Measurements from ENCODE around the gene PEX11A. TPM values are rescaled to one million over a fixed set of nuclear protein-coding genes. Genes with fewer than 3 reads are reported as not detected.

Gene PEX11A
- total RNA-seq, 1 donor from 2014 or later: 6.2 TPM

- intact Hi-C loops (cut with DNase I): no loop called here
- no peak for DNase-seq (ENCODE audit: low spot score)
- ATAC-seq: peak; percentile 88
Measured at GRCh38 chr15:89662893-89663626, 27.5 kb downstream of the PEX11A start.

GRCh38 chr15:89660556-89660955 lies 30.0 kb downstream of the PEX11A start:
- DNase-seq (ENCODE audit: low spot score): peak; percentile 13
- intact Hi-C loops (cut with DNase I): no loop called here
- no peak for ATAC-seq

- DNase-seq (ENCODE audit: low spot score) (no peak), ATAC-seq (no peak)
- intact Hi-C loops (cut with DNase I): no loop called here
Measured at GRCh38 chr15:89659295-89659694, 31.3 kb downstream of the PEX11A start.

GRCh38 chr15:89657686-89658200 lies 32.8 kb downstream of the PEX11A start:
- intact Hi-C loops (cut with DNase I): no loop called here
- ATAC-seq (no peak), DNase-seq (ENCODE audit: low spot score) (no peak)

GRCh38 chr15:89656116-89656815 lies 34.3 kb downstream of the PEX11A start:
- DNase-seq (ENCODE audit: low spot score): peak; percentile 0
- intact Hi-C loops (cut with DNase I): no loop called here
- ATAC-seq: no peak

GRCh38 chr15:89654847-89655805 lies 35.4 kb downstream of the PEX11A start, which contains the start of gene KIF7:
Gene KIF7, minus strand, starts transcription at chr15:89655467. Its CDS starts 2,537 bp downstream, at chr15:89652930.
- DNase-seq (ENCODE audit: low spot score): peak; percentile 63
- peak; percentile 80 for ATAC-seq
- intact Hi-C loops (cut with DNase I): no loop called here

GRCh38 chr15:89654301-89654761 lies 36.2 kb downstream of the PEX11A start:
- peak; percentile 47 for DNase-seq (ENCODE audit: low spot score)
- ATAC-seq: peak; percentile 35
- intact Hi-C loops (cut with DNase I): no loop called here

- DNase-seq (ENCODE audit: low spot score) (no peak), ATAC-seq (no peak)
- intact Hi-C loops (cut with DNase I): no loop called here
Measured at GRCh38 chr15:89653578-89653977, 37.0 kb downstream of the PEX11A start.

- intact Hi-C loops (cut with DNase I): no loop called here
- DNase-seq (ENCODE audit: low spot score) (peak; percentile 51), ATAC-seq (no peak)
Measured at GRCh38 chr15:89652666-89653065, 37.9 kb downstream of the PEX11A start.

- intact Hi-C loops (cut with DNase I): no loop called here
- ATAC-seq (no peak), DNase-seq (ENCODE audit: low spot score) (peak; percentile 41)
Measured at GRCh38 chr15:89652131-89652530, 38.4 kb downstream of the PEX11A start.

- intact Hi-C loops (cut with DNase I): no loop called here
- DNase-seq (ENCODE audit: low spot score) (peak; percentile 45), ATAC-seq (no peak)
Measured at GRCh38 chr15:89649716-89650115, 40.8 kb downstream of the PEX11A start.

GRCh38 chr15:89649013-89649625 lies 41.4 kb downstream of the PEX11A start:
- DNase-seq (ENCODE audit: low spot score) (peak; percentile 39), ATAC-seq (no peak)
- intact Hi-C loops (cut with DNase I): no loop called here

GRCh38 chr15:89648106-89649012 lies 42.2 kb downstream of the PEX11A start:
- ATAC-seq: no peak
- intact Hi-C loops (cut with DNase I): no loop called here
- DNase-seq (ENCODE audit: low spot score): peak; percentile 56

GRCh38 chr15:89647191-89647851 lies 43.2 kb downstream of the PEX11A start:
- ATAC-seq (peak; percentile 81), DNase-seq (ENCODE audit: low spot score) (peak; percentile 88)
- intact Hi-C loops (cut with DNase I): no loop called here

- intact Hi-C loops (cut with DNase I): no loop called here
- peak; percentile 47 for DNase-seq (ENCODE audit: low spot score)
- ATAC-seq: peak; percentile 29
Measured at GRCh38 chr15:89646416-89647141, 44.0 kb downstream of the PEX11A start.

GRCh38 chr15:89645680-89646079 lies 44.9 kb downstream of the PEX11A start:
- ATAC-seq: no peak
- no peak for DNase-seq (ENCODE audit: low spot score)
- intact Hi-C loops (cut with DNase I): no loop called here

Data from sciatic nerve (tissue), 2 donors.